Measurements from ENCODE around the gene MAGI2.

MAGI2 gene

GRCh38 chr7:78690174-78690573 lies 763.3 kb downstream of the MAGI2 start:
- no peak for DNase-seq

GRCh38 chr7:78688376-78688775 lies 765.1 kb downstream of the MAGI2 start:
- no peak for DNase-seq

- no peak for DNase-seq
Measured at GRCh38 chr7:78686189-78686588, 767.3 kb downstream of the MAGI2 start.

- DNase-seq = no peak
Measured at GRCh38 chr7:78684201-78684600, 769.3 kb downstream of the MAGI2 start.

GRCh38 chr7:78683566-78683965 lies 769.9 kb downstream of the MAGI2 start:
- DNase-seq = no peak

- DNase-seq = no peak
Measured at GRCh38 chr7:78679112-78679876, 774.2 kb downstream of the MAGI2 start.

GRCh38 chr7:78677391-78677790 lies 776.1 kb downstream of the MAGI2 start:
- DNase-seq = no peak

GRCh38 chr7:78675511-78675910 lies 778.0 kb downstream of the MAGI2 start:
- DNase-seq = no peak

- no peak for DNase-seq
Measured at GRCh38 chr7:78673272-78673671, 780.2 kb downstream of the MAGI2 start.

- no peak for DNase-seq
Measured at GRCh38 chr7:78662939-78663338, 790.5 kb downstream of the MAGI2 start.

GRCh38 chr7:78649976-78650375 lies 803.5 kb downstream of the MAGI2 start:
- DNase-seq = no peak

- no peak for DNase-seq
Measured at GRCh38 chr7:78649236-78649635, 804.2 kb downstream of the MAGI2 start.

GRCh38 chr7:78642751-78643150 lies 810.7 kb downstream of the MAGI2 start:
- no peak for DNase-seq

GRCh38 chr7:78638364-78638763 lies 815.1 kb downstream of the MAGI2 start:
- DNase-seq = no peak

- no peak for DNase-seq
Measured at GRCh38 chr7:78636727-78637126, 816.7 kb downstream of the MAGI2 start.

- no peak for DNase-seq
Measured at GRCh38 chr7:78635026-78635793, 818.3 kb downstream of the MAGI2 start.

GRCh38 chr7:78634093-78634492 lies 819.4 kb downstream of the MAGI2 start:
- no peak for DNase-seq

GRCh38 chr7:78620920-78621319 lies 832.5 kb downstream of the MAGI2 start:
- DNase-seq = no peak

- no peak for DNase-seq
Measured at GRCh38 chr7:78616539-78616938, 836.9 kb downstream of the MAGI2 start.

- no peak for DNase-seq
Measured at GRCh38 chr7:78609281-78609680, 844.2 kb downstream of the MAGI2 start.

GRCh38 chr7:78607099-78607498 lies 846.4 kb downstream of the MAGI2 start:
- no peak for DNase-seq

- no peak for DNase-seq
Measured at GRCh38 chr7:78605119-78605518, 848.3 kb downstream of the MAGI2 start.

GRCh38 chr7:78601728-78602127 lies 851.7 kb downstream of the MAGI2 start:
- no peak for DNase-seq

GRCh38 chr7:78594156-78594555 lies 859.3 kb downstream of the MAGI2 start:
- DNase-seq = no peak

All from inflammatory macrophage treated with lipopolysaccharide for 1 hour (primary cell).